RCC 7860 (cell line): ENCODE data around the gene LHX3.

Experiments
- DNase-seq: peaks from one replicate; pipeline ENCODE4 v3.0.0-alpha.2; 2015; ENCODE audit warnings: low spot score
- FAIRE-seq: peaks from 2 replicates; lab custom pipeline; 2012; peaks lifted over from hg19 to GRCh38; lab: Jason Lieb, UNC

Gene LHX3

GRCh38 chr9:136194540-136194939 is 10.4 kb downstream of the LHX3 start:
- FAIRE-seq (no peak), DNase-seq (no peak)

- FAIRE-seq (no peak), DNase-seq (no peak)
Observed at GRCh38 chr9:136193891-136194279, 11.0 kb downstream of the LHX3 start.

GRCh38 chr9:136193127-136193890 is 11.6 kb downstream of the LHX3 start:
- DNase-seq (no peak), FAIRE-seq (no peak)

DNA sequence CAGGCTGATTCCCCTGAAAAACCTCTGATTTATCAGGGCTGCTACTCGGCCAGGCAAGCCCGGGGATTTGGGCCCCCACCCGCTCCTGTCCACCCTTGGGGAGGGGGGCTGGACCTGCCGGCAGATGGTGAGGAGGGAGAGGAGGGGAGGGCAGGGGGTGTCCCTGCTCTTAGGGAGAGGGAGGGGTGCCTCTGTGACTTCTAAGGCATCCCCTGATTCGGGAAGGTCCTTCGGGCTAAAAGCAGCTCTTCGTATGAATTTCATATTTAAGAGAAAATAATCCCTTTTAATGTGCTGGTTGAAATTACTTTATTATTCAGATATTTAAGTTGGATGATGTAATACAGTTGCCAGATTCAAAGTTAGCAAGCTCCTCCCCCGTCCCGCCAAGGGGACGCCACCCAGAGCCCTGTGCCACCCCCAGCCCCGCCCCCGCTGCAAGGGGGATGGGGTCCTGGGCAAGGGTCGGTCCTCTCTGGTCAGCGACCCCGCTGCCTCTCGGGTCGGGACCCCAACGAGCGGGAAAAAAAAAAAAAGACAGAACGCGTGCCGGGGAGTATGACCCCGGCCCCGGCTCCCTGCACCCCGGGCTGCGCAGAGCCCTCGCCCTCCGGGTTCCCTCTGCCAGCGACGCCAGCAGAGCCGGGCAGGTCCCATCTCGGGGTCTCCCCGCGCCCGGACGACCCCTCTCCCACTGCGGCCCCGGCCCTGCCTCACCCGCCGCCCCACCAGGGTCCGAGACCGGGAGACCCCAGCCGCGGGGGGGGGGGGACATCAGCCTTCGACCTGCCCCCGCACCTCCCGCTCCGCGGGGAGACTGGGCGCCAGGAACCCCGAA is 12.4 kb downstream of the LHX3 start:
- FAIRE-seq (no peak), DNase-seq (no peak)

DNA sequence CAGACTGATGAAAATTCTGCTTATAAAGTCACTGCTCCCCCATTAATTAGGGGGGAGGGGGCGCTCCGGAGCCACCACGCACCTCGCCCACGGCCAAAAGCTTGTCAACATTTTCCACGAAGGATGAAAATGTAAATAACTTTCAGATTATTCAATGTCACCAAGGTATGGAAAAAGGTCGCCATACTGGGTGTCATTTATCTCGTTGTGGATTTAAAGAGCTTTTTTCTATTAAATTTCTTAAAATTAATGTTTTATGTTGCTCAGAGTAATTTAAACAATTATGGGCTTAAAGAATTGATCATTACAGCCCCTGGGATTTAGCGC is 13.0 kb downstream of the LHX3 start:
- FAIRE-seq (no peak), DNase-seq (no peak)

GRCh38 chr9:136191099-136191959 is 13.6 kb downstream of the LHX3 start:
- FAIRE-seq = no peak

GRCh38 chr9:136190656-136191055 is 14.3 kb downstream of the LHX3 start:
- DNase-seq = no peak
- no peak for FAIRE-seq

More at GRCh38 chr9:136191099-136191959, 13.6 kb downstream of the LHX3 start:
- DNase-seq = no peak

GRCh38 chr9:136190237-136190601 is 14.7 kb downstream of the LHX3 start:
- DNase-seq (no peak), FAIRE-seq (no peak)

DNA sequence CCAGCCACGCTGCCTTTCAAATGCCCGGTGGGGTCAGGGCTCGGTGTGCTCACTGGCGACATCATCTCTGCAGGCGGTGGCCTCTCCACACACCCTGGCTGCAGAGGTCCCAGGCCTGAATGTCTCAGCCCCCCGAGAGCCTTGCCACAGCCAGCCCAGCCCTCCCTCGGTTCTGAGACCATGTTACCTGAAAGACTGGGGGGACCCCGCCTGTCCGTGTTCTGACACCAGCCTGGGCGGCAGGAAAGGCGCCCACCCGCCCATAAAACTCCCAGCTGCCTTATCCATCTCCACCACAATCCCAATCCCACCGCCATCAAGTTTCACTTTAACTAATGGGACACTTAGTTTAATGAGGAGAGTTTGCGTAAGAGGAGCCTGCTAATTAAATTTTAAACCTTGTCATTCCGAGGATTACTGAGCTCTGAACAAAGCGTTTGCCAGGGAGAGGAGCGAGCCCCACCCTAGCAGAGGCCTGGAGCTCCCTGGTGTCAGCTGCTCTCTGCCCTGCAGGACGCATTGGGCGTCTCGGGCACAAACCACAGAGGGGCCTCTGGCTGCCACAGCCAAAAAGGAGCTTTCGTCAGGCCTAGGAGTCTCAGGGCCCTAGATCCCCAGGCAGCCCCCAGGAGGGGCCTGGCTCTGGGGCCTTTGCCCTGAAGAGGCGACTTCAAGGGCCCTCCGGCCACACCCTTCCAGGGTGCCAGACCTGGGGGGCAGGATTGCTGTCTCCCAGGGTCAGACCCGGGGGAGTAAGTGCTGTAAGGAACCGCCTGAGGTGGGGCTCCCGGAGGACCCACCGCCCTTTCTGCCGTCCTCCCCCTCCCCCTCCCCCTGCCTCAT is 15.3 kb downstream of the LHX3 start:
- no peak for DNase-seq
- FAIRE-seq = no peak

DNA sequence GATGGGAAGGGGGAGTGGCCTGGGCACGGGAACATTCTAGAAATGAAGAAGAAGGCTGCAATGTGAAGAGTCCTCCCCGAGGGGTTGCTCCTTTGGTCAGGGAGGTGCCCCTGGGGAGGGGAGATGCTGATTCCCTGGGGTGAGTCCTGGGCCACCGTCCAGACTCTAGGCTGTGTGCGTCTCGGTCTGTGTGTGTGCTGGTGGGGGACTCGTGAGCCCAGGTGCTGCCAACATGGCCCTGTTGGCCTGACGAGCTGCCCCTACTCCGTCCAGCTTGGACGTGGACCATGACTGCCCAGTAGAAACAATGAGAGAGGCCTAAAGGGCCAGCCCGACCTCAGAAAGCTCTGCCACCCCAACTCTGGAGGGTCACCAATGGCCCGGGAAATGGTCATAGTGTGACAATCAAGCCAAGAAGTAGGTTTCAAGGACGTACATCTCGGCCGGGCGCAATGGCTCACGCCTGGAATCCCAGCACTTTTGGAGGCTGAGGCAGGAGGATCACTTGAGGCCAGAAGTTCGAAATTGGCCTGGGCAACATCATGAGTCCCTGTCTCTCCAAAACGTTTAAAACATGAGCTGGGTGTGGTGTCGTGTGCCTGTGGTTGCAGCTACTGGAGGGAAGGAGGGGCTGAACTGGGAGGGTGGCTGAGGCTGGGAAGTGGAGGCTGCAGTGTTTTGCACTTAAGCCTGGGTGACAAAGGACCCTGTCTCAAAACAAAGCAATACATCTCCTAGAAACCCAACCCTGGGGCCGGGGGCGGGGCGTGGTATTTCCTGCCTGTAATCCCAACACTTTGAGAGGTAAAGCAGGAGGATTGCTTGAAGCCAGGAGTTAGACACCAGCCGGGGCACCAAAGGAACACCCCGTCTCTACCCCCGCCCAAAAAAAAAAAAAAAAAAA is 17.0 kb downstream of the LHX3 start:
- no peak for DNase-seq
- no peak for FAIRE-seq

GRCh38 chr9:136187197-136187596 is 17.7 kb downstream of the LHX3 start:
- no peak for FAIRE-seq
- DNase-seq = no peak

GRCh38 chr9:136186386-136186785 is 18.5 kb downstream of the LHX3 start:
- DNase-seq = no peak
- FAIRE-seq = no peak

DNA sequence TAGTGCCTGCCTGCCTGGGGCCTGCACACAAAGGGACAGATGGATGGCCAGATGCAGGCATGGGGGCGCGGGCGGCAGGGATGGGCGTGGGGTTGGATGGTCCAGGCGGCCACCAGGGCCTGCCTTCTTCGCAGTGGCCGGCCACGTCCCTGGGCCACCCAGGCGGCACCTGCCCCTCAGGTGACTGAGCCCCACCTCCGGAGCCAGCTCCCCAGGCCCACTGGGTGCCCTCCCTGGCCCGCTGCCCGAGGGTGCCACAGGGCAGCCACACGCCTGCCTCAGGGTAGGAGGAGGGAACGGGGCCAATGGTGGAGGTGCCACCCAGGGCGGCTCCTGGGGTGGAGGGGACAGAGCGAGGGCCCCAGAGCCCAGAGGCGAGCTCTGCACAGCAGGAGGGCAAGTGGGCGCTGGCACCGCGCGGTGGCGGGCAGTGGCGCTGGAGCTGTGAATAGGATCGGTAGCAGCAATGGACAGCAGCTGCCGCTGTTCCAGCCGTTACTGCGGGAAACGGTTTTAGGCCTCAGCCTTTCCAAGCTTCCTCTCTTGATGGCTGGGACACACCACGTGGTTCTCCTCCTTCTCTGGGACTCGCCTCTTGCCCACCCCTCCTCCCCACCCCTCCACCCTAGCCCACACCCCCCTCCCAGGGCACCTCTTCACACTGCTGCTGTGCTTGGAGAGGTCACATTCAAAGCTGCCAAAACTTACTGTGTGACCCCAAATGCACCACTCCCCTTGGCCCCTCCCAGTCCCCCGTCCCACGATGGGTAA is 19.1 kb downstream of the LHX3 start:
- FAIRE-seq (no peak), DNase-seq (no peak)

DNA sequence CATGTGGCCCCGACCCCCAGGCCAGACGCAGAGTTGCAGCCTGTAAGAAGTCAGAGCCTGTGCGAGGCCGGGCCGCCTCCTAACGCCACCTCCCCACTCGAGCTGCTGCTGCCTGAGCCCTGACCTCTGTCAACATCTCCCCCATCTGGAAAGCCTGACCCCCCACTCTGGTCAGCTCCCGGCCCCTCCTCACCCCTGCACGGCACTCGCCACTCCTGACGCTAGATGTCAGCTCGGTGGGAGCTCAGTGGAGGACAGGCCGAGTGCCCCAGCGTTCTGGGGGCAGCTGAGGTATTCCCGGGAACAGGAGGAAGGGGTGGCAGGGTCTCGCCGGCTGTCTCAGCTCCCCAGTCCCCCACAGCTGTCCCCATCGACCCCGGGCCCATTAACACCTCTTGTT is 19.9 kb downstream of the LHX3 start:
- FAIRE-seq = no peak
- DNase-seq = no peak

- FAIRE-seq (no peak), DNase-seq (no peak)
Observed at GRCh38 chr9:136182850-136183422, 22.0 kb downstream of the LHX3 start.

GRCh38 chr9:136182420-136182787 is 22.5 kb downstream of the LHX3 start:
- FAIRE-seq (no peak), DNase-seq (no peak)

DNA sequence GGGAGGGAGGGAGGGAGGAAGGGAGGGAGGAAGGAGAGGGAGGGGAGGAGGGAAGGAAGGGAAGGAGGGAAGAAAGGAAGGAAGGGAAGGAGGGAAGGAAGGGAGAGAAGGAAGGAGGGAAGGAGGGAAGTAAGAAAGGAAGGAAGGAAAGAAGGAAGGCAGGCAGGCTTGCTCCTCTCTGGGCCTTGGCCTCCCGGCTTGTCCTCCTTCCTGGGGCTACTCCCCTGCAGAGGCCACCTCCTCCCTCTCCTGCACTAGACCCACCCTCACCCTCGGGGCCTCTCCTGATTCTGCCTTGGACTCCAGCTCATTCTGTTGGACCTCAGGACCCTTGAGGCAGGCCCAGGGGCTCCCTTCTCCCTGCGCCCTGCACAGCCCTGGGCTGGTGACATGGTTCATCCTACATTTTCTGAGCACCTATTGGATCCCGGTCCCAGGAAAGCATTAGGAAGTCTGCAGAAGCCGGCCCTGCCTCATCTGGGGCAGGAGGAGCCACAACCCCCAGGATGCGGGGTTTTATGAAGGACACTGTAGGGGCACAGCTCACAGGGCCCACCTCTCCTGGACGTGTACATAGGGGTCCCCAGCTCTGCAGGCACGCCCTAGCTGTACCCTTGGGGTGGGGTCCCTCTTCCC is 23.0 kb downstream of the LHX3 start:
- no peak for FAIRE-seq
- DNase-seq = no peak

DNA sequence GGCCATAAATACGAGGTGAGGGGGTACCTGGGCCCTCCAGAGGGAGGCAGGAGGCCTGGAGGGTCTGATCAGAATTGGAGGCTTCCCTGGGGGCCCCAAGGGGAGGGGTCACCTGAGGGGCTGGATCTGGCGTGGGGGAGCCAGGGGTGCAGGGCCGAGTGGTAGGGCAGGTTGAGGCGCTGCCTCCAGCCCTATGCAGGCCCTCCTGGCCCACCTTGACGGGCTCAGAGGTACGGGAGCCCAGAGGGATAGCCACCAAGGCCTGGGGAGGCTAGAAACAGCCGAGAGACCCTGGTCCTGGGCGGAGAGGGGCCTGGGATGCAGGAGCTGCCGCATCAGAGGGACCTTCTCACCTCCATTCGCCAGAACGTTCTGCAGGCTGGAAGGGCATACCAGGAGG is 24.3 kb downstream of the LHX3 start:
- FAIRE-seq (no peak), DNase-seq (no peak)
